CD14-positive monocyte (primary cell): ENCODE data around the gene GABRG3. TPM values are rescaled to one million over a fixed set of nuclear protein-coding genes. Genes with fewer than 3 reads are reported as not detected.

ENCODE experiments used
- DNase-seq, 3 donors: peaks; one replicate each; pipeline ENCODE4 v3.0.0-alpha.2; 2011 to 2022
- H2AFZ ChIP-seq: 2 replicates; pipeline ENCODE4 v1.6.0; 2012; ENCODE audit warnings: mild to moderate bottlenecking, low read depth, low read length, inconsistent platforms; ENCODE audit not compliant: insufficient read depth, poor library complexity, severe bottlenecking
- H3K27ac ChIP-seq, 2 donors: 1 replicate in 1 of 2; 2 replicates in 1 of 2; pipeline ENCODE4 v1.5.1; 2012 to 2013; ENCODE audit warnings: low read length in 2 of 2, control low read depth in 1 of 2, inconsistent platforms in 1 of 2, low read depth in 1 of 2, mild to moderate bottlenecking in 1 of 2
- H3K27me3 ChIP-seq, 2 donors: one replicate each; pipeline versions ENCODE4 v1.6.0 to v1.6.1; 2011 to 2013; ENCODE audit warnings: low read length in 2 of 2; ENCODE audit not compliant: control insufficient read depth in 2 of 2, insufficient read depth in 2 of 2
- H3K36me3 ChIP-seq, 2 donors: replicated peaks in 1 of 2; 1 replicate in 1 of 2; 2 replicates in 1 of 2; pipeline versions ENCODE4 v1.5.1 to v1.6.1; 2012 to 2013; ENCODE audit warnings: low read length in 2 of 2, control low read depth in 1 of 2, inconsistent platforms in 1 of 2, mild to moderate bottlenecking in 1 of 2; ENCODE audit not compliant: insufficient read depth in 2 of 2, control insufficient read depth in 1 of 2
- H3K4me1 ChIP-seq, 2 donors: 1 replicate in 1 of 2; 2 replicates in 1 of 2; pipeline versions ENCODE4 v1.5.1 to v1.6.1; 2012 to 2013; ENCODE audit warnings: low read length in 2 of 2, control low read depth in 1 of 2, inconsistent platforms in 1 of 2, mild to moderate bottlenecking in 1 of 2, moderate library complexity in 1 of 2; ENCODE audit not compliant: insufficient read depth in 2 of 2, control insufficient read depth in 1 of 2
- H3K4me2 ChIP-seq: replicated peaks from 2 replicates; pipeline ENCODE3; 2012; ENCODE audit warnings: low read length, moderate library complexity, mild to moderate bottlenecking; ENCODE audit not compliant: poor library complexity, severe bottlenecking; ENCODE audit errors: extremely low read depth
- H3K4me3 ChIP-seq, 3 experiments: fragments of 200-600 bp in 1 of 3; sonication (generic) in 1 of 3; replicated peaks in 1 of 3; 1 replicate in 2 of 3; 2 replicates in 1 of 3; pipeline ENCODE4 v1.5.1; 2011 to 2013; ENCODE audit warnings: low read length in 3 of 3, mild to moderate bottlenecking in 3 of 3, control low read depth in 2 of 3, low read depth in 2 of 3, inconsistent platforms in 1 of 3, moderate library complexity in 1 of 3
- H3K79me2 ChIP-seq: 2 replicates; pipeline ENCODE4 v1.6.0; 2012; ENCODE audit warnings: mild to moderate bottlenecking, control low read depth, inconsistent platforms, low read length, moderate library complexity; ENCODE audit not compliant: insufficient read depth
- H3K9ac ChIP-seq: 2 replicates; pipeline ENCODE4 v1.6.0; 2017; ENCODE audit warnings: low read length, mild to moderate bottlenecking; ENCODE audit not compliant: insufficient read depth, poor library complexity, severe bottlenecking
- H3K9me3 ChIP-seq, 2 donors: replicated peaks in 1 of 2; 1 replicate in 1 of 2; 2 replicates in 1 of 2; pipeline versions ENCODE4 v1.5.1 to v1.6.1; 2012 to 2013; ENCODE audit warnings: low read length in 2 of 2, control low read depth in 1 of 2; ENCODE audit not compliant: control insufficient read depth in 1 of 2, insufficient read depth in 1 of 2
- H4K20me1 ChIP-seq: 2 replicates; pipeline ENCODE4 v1.6.0; 2012; ENCODE audit warnings: mild to moderate bottlenecking, low read length, control low read depth, moderate library complexity; ENCODE audit not compliant: insufficient read depth
- H3K27ac Mint-ChIP-seq, 7 donors: one replicate each; pipeline ENCODE4 v1.8.0; 2020; ENCODE audit warnings: mild to moderate bottlenecking in 7 of 7, mixed read lengths in 7 of 7, moderate library complexity in 6 of 7, inconsistent platforms in 2 of 7
- H3K27me3 Mint-ChIP-seq, 3 donors: one replicate each; pipeline ENCODE4 v1.8.0; 2021 to 2022; ENCODE audit warnings: low read depth in 3 of 3, mild to moderate bottlenecking in 3 of 3, mixed read lengths in 3 of 3, moderate library complexity in 3 of 3, inconsistent platforms in 1 of 3
- H3K36me3 Mint-ChIP-seq, 2 donors: one replicate each; pipeline ENCODE4 v1.8.0; 2020; ENCODE audit warnings: mixed read lengths in 2 of 2, inconsistent platforms in 1 of 2, mild to moderate bottlenecking in 1 of 2
- H3K4me1 Mint-ChIP-seq: one replicate; pipeline ENCODE4 v1.8.0; 2020; ENCODE audit warnings: mild to moderate bottlenecking, mixed read lengths
- H3K4me3 Mint-ChIP-seq, 2 donors: one replicate each; pipeline ENCODE4 v1.8.0; 2020; ENCODE audit warnings: mild to moderate bottlenecking in 2 of 2, mixed read lengths in 2 of 2, moderate library complexity in 1 of 2
- H3K9me3 Mint-ChIP-seq, 7 donors: one replicate each; pipeline ENCODE4 v1.8.0; 2020 to 2022; ENCODE audit warnings: mixed read lengths in 7 of 7, mild to moderate bottlenecking in 6 of 7, moderate library complexity in 6 of 7, inconsistent platforms in 2 of 7
- CTCF ChIP-seq: fragments of 200-600 bp; IDR thresholded peaks from one replicate; pipeline ENCODE4 v1.8.0; 2022; ENCODE audit warnings: antibody characterized with exemption, mild to moderate bottlenecking
- WGBS: methylation state at CpG from one replicate; pipeline ENCODE4 v1.1.5; 2013; ENCODE audit warnings: missing lambda C conversion rate; ENCODE audit not compliant: insufficient coverage; 5-methylcytosine and 5-hydroxymethylcytosine counted together
- intact Hi-C, 2 donors: fragments of 100-400 bp; cut with micrococcal nuclease; formaldehyde crosslinking; loops; one replicate each; pipeline versions ENCODE4 v1.15.0 to v1.15.1; 2023
- polyA plus RNA-seq, 3 donors: library from polyadenylated mRNA; depleted of rRNA in 1 of 3; unstranded in 2 of 3; stranded (reverse) in 1 of 3; fragments of 300-500 nt in 2 of 3; fragments of >200 nt in 1 of 3; fragmentation: Illumina TruSeq in 2 of 3; gene quantifications; 1 replicate in 2 of 3; 2 replicates in 1 of 3; pipeline ENCODE4 v1.2.3, GENCODE V29; 2012 to 2021

Gene GABRG3
- polyA plus RNA-seq, 3 donors = not detected

GRCh38 chr15:27328186-27328585, 357.2 kb downstream of the GABRG3 start:
- no peak overlapping the region for H3K27ac Mint-ChIP-seq
- no peaks in the 10 kb centered on the region for H3K4me1 Mint-ChIP-seq
- 88% methylated on average over 4 of the region's 7 CpGs for WGBS
- no peaks in the 10 kb centered on the region for H3K79me2 ChIP-seq
- peaks cover 24 to 28% of the 10 kb centered on the region in 2 donors for H3K9me3 ChIP-seq
- no peak overlapping the region for H3K4me2 ChIP-seq
- no peaks in the 10 kb centered on the region for H3K4me1 ChIP-seq
- H3K27me3 ChIP-seq = no peaks in the 10 kb centered on the region
- no peak overlapping the region for H3K27ac ChIP-seq
- no peaks in the 10 kb centered on the region for H3K36me3 Mint-ChIP-seq
- no peak overlapping the region for H2AFZ ChIP-seq
- H3K9me3 Mint-ChIP-seq = peaks cover 0 to 22% (median 19%) of the 10 kb centered on the region in 7 donors
- intact Hi-C loops = no loop called here
- peaks cover 0 to 5% (median 0%) of the 10 kb centered on the region in 3 donors for H3K27me3 Mint-ChIP-seq
- H3K4me3 Mint-ChIP-seq = no peak overlapping the region
- H3K9ac ChIP-seq = no peak overlapping the region
- no peak overlapping the region for H3K4me3 ChIP-seq
- no peaks in the 10 kb centered on the region for H4K20me1 ChIP-seq
- DNase-seq = no peak
- no peak for TF ChIP-seq CTCF
- H3K36me3 ChIP-seq = no peaks in the 10 kb centered on the region

- no peak for TF ChIP-seq CTCF
- Mint-ChIP-seq H3K4me3 (no peak overlapping the region), H3K9me3 (peaks cover 0 to 25% (median 15%) of the 10 kb centered on the region in 7 donors), H3K27ac (no peak overlapping the region), H3K36me3 (no peaks in the 10 kb centered on the region), H3K4me1 (no peaks in the 10 kb centered on the region), H3K27me3 (peaks cover 0 to 4% (median 0%) of the 10 kb centered on the region in 3 donors)
- Histone ChIP-seq H4K20me1 (no peaks in the 10 kb centered on the region), H2AFZ (no peak overlapping the region), H3K27ac (no peak overlapping the region), H3K9me3 (peaks cover 24% of the 10 kb centered on the region in 2 donors), H3K4me1 (no peaks in the 10 kb centered on the region), H3K36me3 (no peaks in the 10 kb centered on the region), H3K27me3 (no peaks in the 10 kb centered on the region), H3K9ac (no peak overlapping the region), H3K79me2 (no peaks in the 10 kb centered on the region), H3K4me2 (no peak overlapping the region), H3K4me3 (no peak overlapping the region)
- 92% methylated on average over 9 of the region's 13 CpGs for WGBS
- DNase-seq = no peak
- intact Hi-C loops = no loop called here
Observed at GRCh38 chr15:27328608-27329007, 357.6 kb downstream of the GABRG3 start.
